GM12864 (cell line): ENCODE measurements around the gene PIF1.

Experiments
- DNase-seq: peaks from one replicate; pipeline ENCODE4 v3.0.0-alpha.2; 2011; ENCODE audit warnings: low read depth
- H3K4me3 ChIP-seq: 2 replicates; pipeline ENCODE4 v1.5.1; 2011; ENCODE audit warnings: mild to moderate bottlenecking, low read depth, low read length, control low read depth
- TF ChIP-seq, protein P1 (sequence below): IDR thresholded peaks from 2 replicates; pipeline ENCODE4 v1.5.1; 2011; ENCODE audit warnings: low read depth, mild to moderate bottlenecking, moderate library complexity, low read length, control low read depth, inconsistent platforms; ENCODE audit errors: missing control alignments

Gene PIF1

GRCh38 chr15:64847448-64847847, 22.0 kb upstream of the PIF1 start:
- no peak overlapping the region for H3K4me3 ChIP-seq
- no peak for DNase-seq
- TF ChIP-seq, protein P1, sequence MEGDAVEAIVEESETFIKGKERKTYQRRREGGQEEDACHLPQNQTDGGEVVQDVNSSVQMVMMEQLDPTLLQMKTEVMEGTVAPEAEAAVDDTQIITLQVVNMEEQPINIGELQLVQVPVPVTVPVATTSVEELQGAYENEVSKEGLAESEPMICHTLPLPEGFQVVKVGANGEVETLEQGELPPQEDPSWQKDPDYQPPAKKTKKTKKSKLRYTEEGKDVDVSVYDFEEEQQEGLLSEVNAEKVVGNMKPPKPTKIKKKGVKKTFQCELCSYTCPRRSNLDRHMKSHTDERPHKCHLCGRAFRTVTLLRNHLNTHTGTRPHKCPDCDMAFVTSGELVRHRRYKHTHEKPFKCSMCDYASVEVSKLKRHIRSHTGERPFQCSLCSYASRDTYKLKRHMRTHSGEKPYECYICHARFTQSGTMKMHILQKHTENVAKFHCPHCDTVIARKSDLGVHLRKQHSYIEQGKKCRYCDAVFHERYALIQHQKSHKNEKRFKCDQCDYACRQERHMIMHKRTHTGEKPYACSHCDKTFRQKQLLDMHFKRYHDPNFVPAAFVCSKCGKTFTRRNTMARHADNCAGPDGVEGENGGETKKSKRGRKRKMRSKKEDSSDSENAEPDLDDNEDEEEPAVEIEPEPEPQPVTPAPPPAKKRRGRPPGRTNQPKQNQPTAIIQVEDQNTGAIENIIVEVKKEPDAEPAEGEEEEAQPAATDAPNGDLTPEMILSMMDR, result no peak

DNA sequence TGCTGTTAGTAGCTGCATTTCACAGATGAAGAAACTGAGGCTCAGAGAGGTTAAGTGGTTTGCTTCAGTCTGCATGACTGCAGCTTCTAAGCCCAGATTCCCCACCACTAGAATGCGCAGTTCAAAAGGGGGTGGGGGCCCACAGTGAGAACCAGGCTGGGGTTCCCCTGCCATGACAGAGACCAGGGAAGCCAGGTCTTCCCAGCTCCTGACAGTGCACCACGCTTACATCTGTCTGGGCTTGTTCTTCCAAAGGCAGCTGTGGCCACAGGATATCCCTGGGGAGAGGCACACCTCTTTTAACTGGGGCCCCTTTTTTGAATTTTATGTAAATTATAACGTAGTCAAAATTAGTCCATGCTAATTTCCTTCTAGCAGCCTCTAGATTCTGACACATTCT, 21.6 kb upstream of the PIF1 start:
- no peak overlapping the region for H3K4me3 ChIP-seq
- TF ChIP-seq, protein P1, result no peak
- no peak for DNase-seq

- no peak for DNase-seq
- H3K4me3 ChIP-seq, result peak overlapping the region; percentile 79; the same call in 1 of the 2 replicates
- TF ChIP-seq, protein P1, result no peak
Observed at GRCh38 chr15:64845831-64846595, 20.6 kb upstream of the PIF1 start.

DNA sequence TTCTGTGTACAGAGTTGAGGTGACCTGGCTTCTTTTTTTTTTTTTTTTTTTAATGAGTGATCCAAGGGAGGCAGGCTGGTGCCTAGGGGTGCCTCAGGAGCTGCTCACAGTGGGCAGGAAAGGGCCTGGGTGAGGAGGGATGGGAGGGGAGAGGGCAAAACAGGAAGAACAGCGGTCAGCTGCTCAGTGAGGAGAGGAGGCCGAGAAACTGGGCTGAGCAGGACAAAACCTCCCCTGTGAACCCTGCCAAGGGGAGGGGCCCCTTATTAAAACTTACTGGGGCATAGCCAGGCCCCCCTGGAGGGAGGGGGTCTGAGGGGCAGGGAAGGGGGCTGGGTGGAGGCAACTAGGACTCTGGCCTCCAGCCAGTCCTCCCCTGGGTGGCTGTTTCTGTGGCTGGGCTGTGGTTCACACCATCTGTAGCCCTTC, 19.8 kb upstream of the PIF1 start:
- H3K4me3 ChIP-seq, result peak overlapping the region; percentile 79
- DNase-seq, result no peak
- TF ChIP-seq, protein P1, result no peak

GRCh38 chr15:64844576-64845145, 19.2 kb upstream of the PIF1 start:
- no peak for DNase-seq
- H3K4me3 ChIP-seq, result peak overlapping the region; percentile 79
- TF ChIP-seq, protein P1, result no peak

- no peak for DNase-seq
- H3K4me3 ChIP-seq, result peak overlapping the region; percentile 79
- TF ChIP-seq, protein P1, result no peak
Observed at GRCh38 chr15:64843991-64844390, 18.5 kb upstream of the PIF1 start.
